Measurements from ENCODE around the gene APBB2. TPM values are rescaled to one million over a fixed set of nuclear protein-coding genes. Genes with fewer than 3 reads are reported as not detected.

The APBB2 gene
- polyA plus RNA-seq, 3 donors: 0.15 to 0.33 TPM; not detected in 1

- Histone ChIP-seq H3K79me2 (ENCODE audit: insufficient read depth, low read length) (no peaks in the 10 kb centered on the region), H3K27me3 (ENCODE audit: control insufficient read depth in 2 of 2, insufficient read depth in 2 of 2, low read length in 2 of 2) (peaks cover 21 to 22% of the 10 kb centered on the region in 2 donors), H2AFZ (ENCODE audit: insufficient read depth, low read depth, low read length, poor library complexity, severe bottlenecking) (no peak overlapping the region), H3K4me3 (replicated peaks in 1 of 3; ENCODE audit: low read depth in 2 of 3, low read length in 3 of 3) (no peak overlapping the region), H3K4me1 (ENCODE audit: control insufficient read depth in 1 of 2, insufficient read depth in 2 of 2, low read length in 2 of 2) (peaks cover 12 to 19% of the 10 kb centered on the region in 2 donors), H3K36me3 (replicated peaks in 1 of 2; ENCODE audit: control insufficient read depth in 1 of 2, insufficient read depth in 2 of 2, low read length in 2 of 2) (no peaks in the 10 kb centered on the region), H3K4me2 (replicated peaks; ENCODE audit: extremely low read depth, low read length, poor library complexity, severe bottlenecking) (no peak overlapping the region), H4K20me1 (ENCODE audit: insufficient read depth, low read length) (no peaks in the 10 kb centered on the region), H3K9me3 (replicated peaks in 1 of 2; ENCODE audit: control insufficient read depth in 1 of 2, insufficient read depth in 1 of 2, low read length in 2 of 2) (peaks cover 0 to 12% of the 10 kb centered on the region in 2 donors), H3K27ac (ENCODE audit: low read depth in 1 of 2, low read length in 2 of 2) (no peak overlapping the region), H3K9ac (ENCODE audit: insufficient read depth, low read length, poor library complexity, severe bottlenecking) (no peak overlapping the region)
- H3K36me3 Mint-ChIP-seq: peaks cover 0 to 5% of the 10 kb centered on the region in 2 donors
- no peak for TF ChIP-seq CTCF (IDR thresholded peaks at IDR 0.05)
- H3K9me3 Mint-ChIP-seq: peaks cover 0 to 7% (median 5%) of the 10 kb centered on the region in 7 donors
- no peak for DNase-seq
- H3K4me3 Mint-ChIP-seq: no peak overlapping the region
- peaks cover 27 to 38% (median 31%) of the 10 kb centered on the region in 3 donors for H3K27me3 Mint-ChIP-seq (ENCODE audit: low read depth in 3 of 3)
- WGBS (ENCODE audit: insufficient coverage): 80% methylated on average over 1 of the region's 5 CpGs
- intact Hi-C loops (cut with micrococcal nuclease): no loop called here
- peaks cover 28% of the 10 kb centered on the region for H3K4me1 Mint-ChIP-seq
- H3K27ac Mint-ChIP-seq: no peak overlapping the region
Measured at GRCh38 chr4:41209187-41209586, 5.2 kb downstream of the APBB2 start.

GRCh38 chr4:41207291-41207831 lies 7.0 kb downstream of the APBB2 start:
- H3K27me3 Mint-ChIP-seq (ENCODE audit: low read depth in 3 of 3): peaks cover 13 to 31% (median 13%) of the 10 kb centered on the region in 3 donors
- peak overlapping the region in 1 of 7 donors; percentile 9 for H3K27ac Mint-ChIP-seq
- no peak for DNase-seq
- peaks cover 5 to 7% of the 10 kb centered on the region in 2 donors for H3K27me3 ChIP-seq (ENCODE audit: control insufficient read depth in 2 of 2, insufficient read depth in 2 of 2, low read length in 2 of 2)
- TF ChIP-seq CTCF (IDR thresholded peaks at IDR 0.05): no peak
- no peak overlapping the region for H3K4me3 Mint-ChIP-seq
- H3K9me3 ChIP-seq (replicated peaks in 1 of 2; ENCODE audit: control insufficient read depth in 1 of 2, insufficient read depth in 1 of 2, low read length in 2 of 2): no peaks in the 10 kb centered on the region
- no peaks in the 10 kb centered on the region for H3K9me3 Mint-ChIP-seq
- no peaks in the 10 kb centered on the region for H4K20me1 ChIP-seq (ENCODE audit: insufficient read depth, low read length)
- H3K36me3 ChIP-seq (replicated peaks in 1 of 2; ENCODE audit: control insufficient read depth in 1 of 2, insufficient read depth in 2 of 2, low read length in 2 of 2): no peaks in the 10 kb centered on the region
- H3K4me3 ChIP-seq (replicated peaks in 1 of 3; ENCODE audit: low read depth in 2 of 3, low read length in 3 of 3): no peak overlapping the region
- no peaks in the 10 kb centered on the region for H3K36me3 Mint-ChIP-seq
- H2AFZ ChIP-seq (ENCODE audit: insufficient read depth, low read depth, low read length, poor library complexity, severe bottlenecking): no peak overlapping the region
- H3K27ac ChIP-seq (ENCODE audit: low read depth in 1 of 2, low read length in 2 of 2): no peak overlapping the region
- no peak overlapping the region for H3K9ac ChIP-seq (ENCODE audit: insufficient read depth, low read length, poor library complexity, severe bottlenecking)
- peaks cover 0 to 4% of the 10 kb centered on the region in 2 donors for H3K4me1 ChIP-seq (ENCODE audit: control insufficient read depth in 1 of 2, insufficient read depth in 2 of 2, low read length in 2 of 2)
- H3K79me2 ChIP-seq (ENCODE audit: insufficient read depth, low read length): no peaks in the 10 kb centered on the region
- H3K4me2 ChIP-seq (replicated peaks; ENCODE audit: extremely low read depth, low read length, poor library complexity, severe bottlenecking): no peak overlapping the region
- H3K4me1 Mint-ChIP-seq: peaks cover 13% of the 10 kb centered on the region
- intact Hi-C loops (cut with micrococcal nuclease): no loop called here
